Measurements from ENCODE around the gene SNF8.
A peak's percentile ranks its signal among the peaks of the same experiment; 100 is the strongest.

Gene SNF8

DNA sequence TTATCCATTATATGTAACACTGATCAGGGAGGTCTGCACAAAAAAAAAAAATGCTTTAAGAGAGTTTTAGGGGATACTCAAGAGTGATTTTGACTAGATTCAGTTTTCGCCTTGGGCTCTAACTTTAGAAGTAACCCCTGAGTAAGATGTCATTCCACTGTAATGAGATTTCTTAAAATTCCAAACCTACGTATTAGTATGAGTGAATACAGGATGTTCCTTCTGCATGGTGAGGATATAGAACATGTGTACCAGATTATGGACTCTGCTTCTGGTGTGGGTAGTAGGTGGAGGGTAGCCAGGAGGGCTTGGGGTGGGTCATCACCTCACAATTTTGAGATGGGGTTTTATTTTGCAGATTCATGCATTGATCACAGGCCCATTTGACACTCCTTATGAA, 32.2 kb downstream of the SNF8 start:
- no peak for TF ChIP-seq GATA1 (IDR thresholded peaks at IDR 0.05; ENCODE audit: low read depth, low read length)
- no peak for TF ChIP-seq POLR2A (IDR thresholded peaks at IDR 0.05; ENCODE audit: low read length)
- DNase-seq = no peak

DNA sequence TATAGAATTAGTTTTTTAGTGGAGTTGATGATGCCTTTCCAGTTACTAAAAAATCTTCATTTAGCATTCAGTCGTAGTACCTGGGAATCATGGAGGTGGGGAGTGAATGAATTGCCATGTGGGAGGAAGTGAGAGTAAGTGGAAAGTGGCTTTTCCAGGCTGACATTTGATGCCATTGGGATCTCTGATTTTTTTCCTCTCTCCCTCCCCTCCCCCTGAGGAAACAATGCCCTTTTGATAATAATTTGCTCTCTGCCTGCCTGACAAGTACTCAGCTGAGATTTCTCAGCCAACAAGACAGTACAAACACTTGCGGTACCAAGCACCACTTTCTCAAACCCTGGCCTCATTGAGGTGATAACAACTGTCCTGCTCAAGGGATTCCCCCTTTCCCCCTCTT, 34.3 kb downstream of the SNF8 start:
- DNase-seq = no peak
- TF ChIP-seq GATA1 (IDR thresholded peaks at IDR 0.05; ENCODE audit: low read depth, low read length) (no peak), POLR2A (IDR thresholded peaks at IDR 0.05; ENCODE audit: low read length) (no peak)

DNA sequence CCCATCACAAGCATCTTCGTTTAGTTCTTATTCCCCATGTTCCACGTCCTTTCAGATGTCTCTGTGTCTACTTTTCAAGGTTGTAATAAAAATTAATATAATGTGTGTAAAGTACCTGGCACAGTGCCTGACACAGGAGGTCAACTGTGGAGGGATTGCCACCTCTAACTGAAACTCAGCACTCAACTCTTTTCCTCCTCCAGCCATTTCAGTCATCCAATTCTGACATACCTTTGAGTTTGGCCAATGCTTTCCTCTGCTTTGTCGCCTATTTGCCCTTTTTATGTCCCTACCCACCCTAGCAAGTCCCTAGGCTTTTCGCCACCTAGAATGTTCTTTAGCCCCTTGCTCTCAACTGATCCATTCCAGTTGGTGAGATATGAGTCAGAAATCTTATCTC, 34.9 kb downstream of the SNF8 start:
- no peak for TF ChIP-seq POLR2A (IDR thresholded peaks at IDR 0.05; ENCODE audit: low read length)
- TF ChIP-seq GATA1 (IDR thresholded peaks at IDR 0.05; ENCODE audit: low read depth, low read length) = no peak
- peak; percentile 19 to 28 for DNase-seq

DNA sequence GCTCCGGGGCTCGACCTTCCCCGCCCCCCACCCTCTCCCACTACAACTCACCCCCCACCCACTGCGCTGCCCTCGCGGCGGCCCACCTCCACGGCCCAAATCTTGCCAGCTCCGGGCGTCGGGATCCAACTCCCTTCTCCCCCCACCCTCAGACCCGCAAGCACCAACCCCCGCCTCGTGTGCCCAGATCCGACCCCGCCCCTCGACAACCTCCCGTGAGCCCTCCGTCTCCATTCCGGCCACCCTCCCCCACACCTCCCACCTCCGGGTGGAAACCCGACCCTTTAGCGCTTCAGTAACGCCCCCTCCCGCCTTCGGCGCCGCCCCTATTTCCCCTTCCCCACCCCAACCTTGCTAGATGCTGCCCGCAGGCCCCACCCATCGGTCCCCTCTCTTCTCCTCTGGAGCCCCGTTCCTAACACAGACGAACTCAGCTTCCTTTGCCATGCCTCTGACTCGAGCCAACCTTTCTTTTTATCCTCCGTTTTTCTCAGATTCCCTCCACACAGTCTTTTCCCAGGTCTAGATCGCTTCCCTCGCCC, 35.7 kb downstream of the SNF8 start:
- peak; percentile 74 to 76 for DNase-seq
- TF ChIP-seq POLR2A (IDR thresholded peaks at IDR 0.05; ENCODE audit: low read length) = no peak
- TF ChIP-seq GATA1 (IDR thresholded peaks at IDR 0.05; ENCODE audit: low read depth, low read length) = no peak

DNA sequence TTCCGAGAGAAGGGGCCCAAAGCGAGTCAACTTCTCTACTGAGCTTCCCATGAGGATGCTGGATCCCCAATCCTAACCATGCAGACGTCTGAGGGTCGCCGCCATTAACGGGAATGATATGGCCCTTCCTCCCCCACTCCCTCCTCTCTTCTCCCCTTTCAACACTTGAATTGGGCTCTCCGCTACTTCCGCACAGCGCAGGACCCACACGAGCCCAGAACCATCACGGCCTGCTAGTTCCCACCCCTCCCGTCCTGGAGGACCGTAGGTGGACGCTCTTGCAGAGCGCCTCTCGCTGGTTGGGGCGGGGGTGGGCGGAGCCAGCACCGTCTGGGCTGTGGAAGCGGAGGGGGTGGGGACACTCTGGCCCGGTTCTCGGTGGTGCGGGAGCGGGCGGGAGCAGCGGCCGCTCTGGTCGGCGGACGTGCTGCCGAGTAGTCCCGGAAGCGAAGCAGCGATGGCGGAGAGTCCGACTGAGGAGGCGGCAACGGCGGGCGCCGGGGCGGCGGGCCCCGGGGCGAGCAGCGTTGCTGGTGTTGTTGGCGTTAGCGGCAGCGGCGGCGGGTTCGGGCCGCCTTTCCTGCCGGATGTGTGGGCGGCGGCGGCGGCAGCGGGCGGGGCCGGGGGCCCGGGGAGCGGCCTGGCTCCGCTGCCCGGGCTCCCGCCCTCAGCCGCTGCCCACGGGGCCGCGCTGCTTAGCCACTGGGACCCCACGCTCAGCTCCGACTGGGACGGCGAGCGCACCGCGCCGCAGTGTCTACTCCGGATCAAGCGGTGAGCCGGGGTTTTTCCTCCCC, 36.4 kb downstream of the SNF8 start, which contains the start of gene UBE2Z:
TSS of gene UBE2Z (plus strand) at position 361 of the 797 bp plus-strand sequence. CDS start at position 458, 97 bp downstream.
- no peak for TF ChIP-seq GATA1 (IDR thresholded peaks at IDR 0.05; ENCODE audit: low read depth, low read length)
- TF ChIP-seq POLR2A (IDR thresholded peaks at IDR 0.05; ENCODE audit: low read length) = peak; percentile 98
- peak; percentile 96 to 98 for DNase-seq

DNA sequence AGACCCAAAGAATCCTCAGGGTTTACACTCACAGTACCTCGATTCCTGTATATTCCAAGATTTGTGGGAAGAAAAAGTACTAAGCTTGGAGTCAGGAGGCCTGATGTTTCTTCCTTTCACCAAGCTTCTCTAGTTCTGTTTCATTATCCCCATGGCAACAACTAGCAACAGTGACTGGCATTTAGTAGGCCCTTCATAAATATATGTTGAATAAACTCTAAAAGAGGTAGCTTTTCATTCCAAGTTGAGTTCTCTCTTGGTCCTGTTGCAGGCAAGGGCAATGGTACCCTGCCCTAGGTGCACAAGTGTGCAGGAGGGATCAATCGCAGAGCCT, 37.0 kb downstream of the SNF8 start:
- DNase-seq = peak; percentile 80 to 84
- TF ChIP-seq POLR2A (IDR thresholded peaks at IDR 0.05; ENCODE audit: low read length) = no peak
- no peak for TF ChIP-seq GATA1 (IDR thresholded peaks at IDR 0.05; ENCODE audit: low read depth, low read length)

DNA sequence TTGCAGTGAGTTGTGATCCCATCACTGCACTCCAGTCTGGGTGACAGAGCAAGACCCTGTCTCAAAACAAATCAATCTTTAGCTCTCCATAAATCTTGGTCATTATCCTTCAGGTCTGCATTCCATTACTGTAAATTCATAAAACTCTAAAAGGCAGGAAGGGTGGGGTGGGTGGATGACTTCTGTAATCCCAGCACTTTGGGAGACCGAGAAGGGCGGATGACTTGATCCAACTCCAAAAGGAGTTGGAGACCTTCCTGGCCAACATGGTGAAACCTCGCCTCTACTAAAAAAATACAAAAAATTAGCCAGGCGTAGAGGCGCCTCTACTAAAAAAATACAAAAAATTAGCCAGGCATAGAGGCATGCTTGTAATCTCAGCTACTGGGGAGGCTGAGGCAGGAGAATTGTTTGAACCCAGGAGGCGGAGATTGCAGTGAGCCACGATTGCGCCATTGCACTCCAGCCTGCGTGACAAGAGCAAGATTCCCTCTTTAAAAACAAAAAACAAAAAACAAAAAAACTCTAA, 38.6 kb downstream of the SNF8 start:
- DNase-seq = no peak
- TF ChIP-seq POLR2A (IDR thresholded peaks at IDR 0.05; ENCODE audit: low read length) = no peak
- TF ChIP-seq GATA1 (IDR thresholded peaks at IDR 0.05; ENCODE audit: low read depth, low read length) = no peak

DNA sequence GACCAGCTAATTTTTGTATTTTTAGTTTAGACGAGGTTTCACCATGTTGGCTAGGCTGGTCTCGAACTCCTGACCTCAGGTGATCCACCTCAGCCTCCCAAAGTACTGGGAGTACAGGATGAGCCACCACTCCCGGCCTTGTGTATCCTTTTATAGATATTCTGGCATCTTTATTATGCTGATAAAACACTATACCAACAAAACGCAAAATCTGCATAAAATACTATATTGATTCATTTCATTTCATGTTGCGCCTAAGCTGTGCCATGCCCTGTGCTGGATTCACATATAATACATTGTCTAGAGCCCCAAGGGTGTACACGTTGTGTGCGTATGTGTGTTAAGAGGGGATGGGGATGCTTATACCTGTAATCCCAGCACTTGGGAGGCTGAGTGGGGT, 40.2 kb downstream of the SNF8 start:
- no peak for TF ChIP-seq POLR2A (IDR thresholded peaks at IDR 0.05; ENCODE audit: low read length)
- no peak for DNase-seq

DNA sequence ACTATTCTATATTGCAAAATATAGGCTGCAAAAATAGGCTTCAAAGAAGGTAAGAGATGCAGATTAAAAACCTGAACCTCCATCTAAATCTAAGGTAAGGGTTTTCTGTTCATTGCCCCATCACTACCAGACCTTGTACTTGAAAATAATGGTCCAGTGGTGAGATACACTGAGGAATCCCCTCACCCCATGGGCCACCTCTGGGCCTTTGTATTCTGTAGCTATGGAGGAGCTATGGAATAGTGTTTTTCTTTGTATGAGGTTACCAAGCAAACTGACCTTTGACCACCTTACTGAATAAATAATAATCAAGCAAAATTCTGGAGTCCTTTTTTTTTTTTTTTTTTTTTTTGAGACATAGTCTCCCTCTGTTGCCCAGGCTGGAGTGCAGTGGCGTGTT, 41.2 kb downstream of the SNF8 start:
- DNase-seq = no peak

DNA sequence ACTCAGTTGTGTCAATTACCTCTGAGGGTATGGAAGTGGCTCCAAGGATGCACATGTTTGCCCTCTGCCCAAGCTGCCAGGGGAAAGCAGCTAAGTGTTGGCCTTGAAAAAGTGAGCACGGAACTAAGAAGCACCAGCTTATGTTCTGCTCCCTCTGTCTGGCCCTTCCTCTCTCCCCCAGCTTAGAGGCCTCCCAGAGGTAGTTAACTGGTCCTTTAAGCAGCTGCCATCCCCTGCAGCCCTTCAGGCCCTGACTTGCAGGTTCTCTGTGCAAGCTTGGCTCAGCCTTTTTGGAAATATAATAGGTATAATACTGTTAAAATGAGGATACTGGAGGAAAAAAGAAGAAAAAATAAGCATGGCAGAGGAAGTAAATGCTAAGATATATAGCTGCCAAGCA, 43.4 kb downstream of the SNF8 start:
- TF ChIP-seq POLR2A (IDR thresholded peaks at IDR 0.05; ENCODE audit: low read length) (no peak), GATA1 (IDR thresholded peaks at IDR 0.05; ENCODE audit: low read depth, low read length) (no peak)
- no peak for DNase-seq

More for the DNA sequence above, 41.2 kb downstream of the SNF8 start:
- no peak for TF ChIP-seq GATA1 (IDR thresholded peaks at IDR 0.05; ENCODE audit: low read depth, low read length)
- no peak for TF ChIP-seq POLR2A (IDR thresholded peaks at IDR 0.05; ENCODE audit: low read length)

DNA sequence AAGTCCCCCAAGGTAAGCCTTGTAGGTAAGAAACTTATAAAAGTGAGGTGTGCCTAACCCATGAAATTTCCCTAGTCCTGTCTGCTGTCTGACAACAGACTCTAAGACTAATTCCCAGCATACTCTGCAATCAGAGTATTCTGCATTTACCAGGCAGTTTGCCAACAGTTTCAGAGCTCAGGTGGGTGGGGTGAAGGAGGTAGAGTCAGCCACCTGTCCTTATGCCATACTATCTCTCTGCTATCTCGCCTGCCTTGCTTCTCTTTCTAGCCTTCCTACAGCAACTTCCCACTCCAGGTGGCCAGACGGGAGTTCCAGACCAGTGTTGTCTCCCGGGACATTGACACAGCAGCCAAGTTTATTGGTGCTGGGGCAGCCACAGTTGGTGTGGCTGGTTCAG, 49.8 kb downstream of the SNF8 start:
- DNase-seq = no peak
- TF ChIP-seq POLR2A (IDR thresholded peaks at IDR 0.05; ENCODE audit: low read length) = no peak
- TF ChIP-seq GATA1 (IDR thresholded peaks at IDR 0.05; ENCODE audit: low read depth, low read length) = no peak

DNA sequence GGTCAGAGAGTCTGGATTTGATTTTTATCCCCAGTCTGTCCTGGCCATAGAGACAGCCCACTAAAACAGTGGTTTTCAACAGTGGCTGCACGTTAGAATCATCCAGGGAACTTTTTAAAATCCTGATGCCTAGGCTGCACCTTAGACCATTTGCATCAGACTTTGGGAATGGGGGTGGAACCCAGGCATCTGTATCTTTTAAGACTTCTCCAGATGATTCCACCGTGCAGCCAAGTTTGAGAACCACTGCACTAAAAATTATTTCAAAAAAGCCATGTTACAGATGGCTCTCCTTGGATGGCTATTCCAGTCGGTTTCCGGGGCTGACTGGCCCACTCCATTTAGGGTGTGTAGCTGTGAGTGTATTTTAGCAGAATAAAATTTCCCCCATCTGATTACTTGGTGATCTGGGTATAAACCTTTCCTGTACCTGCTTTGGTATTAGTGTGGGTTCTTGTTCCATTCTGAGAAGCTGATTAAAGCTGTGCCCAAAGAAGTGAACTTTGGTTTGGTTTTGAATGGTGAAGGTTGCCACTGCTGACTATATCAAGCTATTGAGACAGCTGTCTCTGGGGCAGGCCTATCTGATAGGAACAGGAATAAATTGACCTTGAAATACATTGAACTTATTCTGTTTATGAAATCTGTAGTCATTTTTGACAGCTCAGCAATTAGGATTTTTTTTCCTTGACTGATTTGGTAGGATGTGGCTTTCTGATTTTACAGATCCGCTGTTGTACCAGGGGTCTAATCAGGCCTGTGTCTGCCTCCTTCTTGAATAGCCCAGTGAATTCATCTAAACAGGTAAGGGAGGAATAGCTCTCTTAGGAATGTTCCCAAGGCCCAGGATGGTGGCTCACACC, 50.8 kb downstream of the SNF8 start:
- DNase-seq = peak in 1 of 2 experiments; percentile 11
- TF ChIP-seq POLR2A (IDR thresholded peaks at IDR 0.05; ENCODE audit: low read length) (no peak), GATA1 (IDR thresholded peaks at IDR 0.05; ENCODE audit: low read depth, low read length) (no peak)

DNA sequence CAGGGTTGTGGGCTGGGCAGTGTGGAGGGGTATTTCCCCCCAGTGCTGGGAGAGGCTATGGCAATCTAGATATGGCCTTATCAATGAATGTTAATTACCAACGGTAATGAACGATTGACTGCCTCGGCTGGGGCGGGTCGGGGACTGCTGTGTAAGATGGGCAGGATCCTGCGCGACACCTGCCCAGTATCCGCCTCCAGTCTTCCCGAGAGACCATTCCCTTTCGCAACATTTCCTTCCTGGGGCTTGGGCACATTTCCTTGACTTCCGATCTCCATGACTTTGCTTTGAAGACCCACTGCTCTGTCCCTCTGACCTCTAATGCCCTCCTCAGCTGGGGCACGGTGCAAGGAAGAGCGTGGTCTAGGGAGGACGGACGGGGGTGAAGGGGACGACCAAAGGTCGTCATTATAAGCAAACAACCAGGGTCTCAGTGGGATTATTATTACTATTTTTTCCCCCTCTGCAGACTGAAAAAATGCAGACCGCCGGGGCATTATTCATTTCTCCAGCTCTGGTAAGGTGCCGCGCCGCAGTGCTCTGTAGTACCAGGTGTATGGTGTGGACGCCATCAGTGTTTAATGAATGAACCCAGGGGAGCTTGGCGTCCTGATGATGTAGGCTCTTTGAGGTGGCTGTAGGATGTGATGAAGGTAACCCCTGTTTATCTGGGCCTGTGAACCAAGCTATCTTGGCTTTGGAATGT, 51.5 kb downstream of the SNF8 start:
- DNase-seq = peak in 1 of 2 experiments; percentile 33
- TF ChIP-seq POLR2A (IDR thresholded peaks at IDR 0.05; ENCODE audit: low read length) = peak; percentile 38
- no peak for TF ChIP-seq GATA1 (IDR thresholded peaks at IDR 0.05; ENCODE audit: low read depth, low read length)
